ENCODE data around the gene CNTNAP2.
A peak's percentile ranks its signal among the peaks of the same experiment; 100 is the strongest.
"Not testable (repeated sequence)": the region's sequence is repeated elsewhere in the genome, so short reads cannot be mapped to it uniquely, and the experiment has no call there.

CNTNAP2 gene

DNA sequence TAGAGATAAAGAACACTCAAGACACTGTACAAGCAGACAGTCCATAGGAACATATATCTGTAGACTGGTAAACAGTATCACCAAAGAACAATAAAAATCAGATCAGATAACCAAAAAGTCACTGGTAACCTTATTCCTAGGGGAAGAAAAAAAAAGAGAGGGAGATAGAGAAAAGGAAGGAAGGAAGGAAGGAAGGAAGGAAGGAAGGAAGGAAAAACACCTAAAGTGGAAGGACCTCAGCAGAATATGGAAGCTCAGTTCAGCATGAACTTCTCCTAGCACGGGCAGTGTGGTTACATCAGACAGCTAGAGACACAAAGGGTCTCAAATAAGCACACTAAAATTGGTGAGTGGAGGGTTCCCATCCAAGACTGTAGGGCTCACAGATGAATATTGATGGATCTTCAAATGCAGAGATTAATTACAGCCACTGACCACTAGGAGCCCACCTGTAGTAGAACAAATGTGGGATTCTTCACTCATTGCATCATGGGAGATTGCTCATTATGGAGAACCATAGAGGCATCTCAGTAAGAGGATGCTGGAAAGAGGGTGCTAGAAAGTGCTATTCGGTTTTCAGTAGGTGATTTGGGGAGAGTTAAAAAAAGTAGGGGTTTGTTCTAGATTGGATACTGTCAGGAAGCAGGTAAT, 2180.5 kb downstream of the CNTNAP2 start:
- DNase-seq, result no peak

DNA sequence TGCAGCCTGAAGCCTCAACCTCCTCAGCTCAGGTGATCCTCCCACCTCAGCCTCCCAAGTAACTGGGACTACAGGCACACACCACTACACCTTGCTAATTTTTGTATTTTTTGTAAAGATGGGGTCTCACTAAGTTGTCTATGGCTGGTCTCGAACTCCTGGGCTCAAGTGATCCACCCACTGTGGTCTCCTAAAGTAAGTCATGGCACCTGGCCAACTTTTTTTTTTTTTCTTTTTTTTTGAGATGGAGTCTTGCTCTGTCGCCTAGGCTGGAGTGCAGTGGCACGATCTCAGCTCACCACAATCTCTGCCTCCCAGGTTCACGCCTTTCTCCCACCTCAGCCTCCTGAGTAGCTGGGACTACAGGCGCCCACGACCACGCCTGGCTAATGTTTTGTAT, 2182.2 kb downstream of the CNTNAP2 start:
- not testable (repeated sequence) for DNase-seq

DNA sequence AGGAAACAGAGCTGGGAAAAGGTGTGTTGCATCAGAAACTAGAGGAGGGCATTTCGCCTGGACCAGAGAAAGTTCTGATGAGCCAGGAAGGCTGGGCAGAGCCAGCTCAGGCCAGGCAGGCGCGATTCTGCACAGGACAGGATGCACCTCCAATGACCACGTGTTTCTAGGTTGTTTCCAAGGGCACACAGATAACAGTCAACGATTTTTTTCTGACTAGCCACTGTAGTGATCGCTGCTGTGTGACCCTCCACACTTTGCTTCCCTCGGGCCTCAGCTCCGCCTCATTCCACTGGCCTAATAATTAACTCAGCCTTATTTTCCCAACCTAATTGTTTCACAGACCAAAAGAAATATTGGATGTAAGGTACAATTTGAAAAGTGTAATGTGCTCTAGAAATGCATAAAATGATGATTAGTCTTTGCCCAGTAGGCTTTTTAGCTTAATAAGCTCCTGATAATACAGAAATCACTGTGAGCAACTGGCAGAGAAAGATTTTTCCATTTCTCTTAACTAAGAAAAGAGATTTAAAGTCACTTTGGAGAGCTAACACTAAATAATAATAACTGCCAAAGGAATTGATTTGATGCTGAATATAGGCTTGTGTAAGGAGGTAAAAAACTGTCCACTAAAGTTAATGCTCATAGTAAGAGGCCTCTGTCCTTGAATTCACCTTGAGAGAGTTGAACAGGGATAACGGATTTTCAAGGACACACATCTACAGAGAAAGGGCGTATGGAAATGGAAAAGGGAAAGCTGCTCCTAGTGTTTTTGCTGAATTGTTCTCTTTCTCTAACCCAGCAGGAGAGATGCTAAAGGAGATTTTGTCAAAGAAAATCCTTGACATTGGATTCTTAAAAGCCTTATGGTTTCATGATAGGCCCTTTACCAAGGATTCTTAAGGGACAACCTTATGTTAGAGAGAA, 2183.0 kb downstream of the CNTNAP2 start:
- no peak for DNase-seq

DNA sequence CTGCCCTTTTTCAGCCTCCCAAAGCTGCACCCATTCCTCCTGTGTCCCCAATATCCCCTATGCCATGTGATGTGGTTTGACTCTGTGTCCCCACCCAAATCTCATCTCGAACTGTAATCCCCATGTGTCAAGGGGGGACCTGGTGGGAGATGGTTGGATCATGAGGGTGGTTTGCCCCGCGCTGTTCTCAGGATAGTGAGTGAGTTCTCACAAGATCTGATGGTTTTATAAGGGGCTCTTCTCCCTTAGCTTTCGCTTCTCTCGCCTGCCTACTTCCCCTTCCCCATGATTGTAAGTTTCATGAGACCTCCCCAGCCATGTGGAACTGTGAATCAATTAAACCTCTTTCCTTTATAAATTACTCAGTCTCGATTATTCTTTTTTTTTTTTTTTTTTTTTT, 2185.8 kb downstream of the CNTNAP2 start:
- not testable (repeated sequence) for DNase-seq

DNA sequence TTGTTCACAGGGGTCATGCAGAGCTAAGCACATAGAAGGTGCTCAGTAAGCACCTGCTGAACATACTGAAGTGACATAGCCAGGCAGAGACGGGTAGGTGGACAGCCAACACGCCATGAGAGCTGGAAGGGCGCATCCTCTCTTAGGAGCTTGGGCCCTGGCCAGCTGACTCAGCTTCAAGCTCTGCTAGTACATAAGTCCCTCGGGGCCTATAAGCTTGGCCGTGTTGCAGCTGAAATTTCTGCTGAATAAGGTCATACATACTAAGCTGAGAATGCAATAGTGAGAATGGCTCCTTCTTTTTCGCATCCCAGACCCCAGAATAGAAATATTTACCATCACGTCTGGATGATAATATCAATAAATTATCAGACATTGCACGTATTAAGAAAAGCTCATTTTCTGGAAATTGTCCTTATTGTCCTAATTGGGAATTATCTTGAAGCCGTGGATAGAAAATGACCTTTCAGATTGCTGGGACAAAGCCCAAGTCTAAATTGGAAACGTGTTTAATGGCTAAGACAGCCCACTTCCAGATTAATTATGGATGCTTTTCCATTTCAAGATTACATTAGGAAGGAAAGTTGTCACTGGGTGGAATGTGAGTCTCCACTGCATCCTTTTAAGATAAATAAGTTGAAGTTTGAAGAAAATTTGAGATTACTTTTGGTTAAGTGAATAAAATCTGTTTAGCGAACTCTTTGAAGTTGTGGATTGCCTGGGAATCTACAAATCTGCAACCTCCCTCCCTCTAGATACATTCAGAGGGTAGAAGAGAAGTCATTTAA, 2186.9 kb downstream of the CNTNAP2 start:
- peak in 1 of 3 experiments; percentile 21 for DNase-seq

DNA sequence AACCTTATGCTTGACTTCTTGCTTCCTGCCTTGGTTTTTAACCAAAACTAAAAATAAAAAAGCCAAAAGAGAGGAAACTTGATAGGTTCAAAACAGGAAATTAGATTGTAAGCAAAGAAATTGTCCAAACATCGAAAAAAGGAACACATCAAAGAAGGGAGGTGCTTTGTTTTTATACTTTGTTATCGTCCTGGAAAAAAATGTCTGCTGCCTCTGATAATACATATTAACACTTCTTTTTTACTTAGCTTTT, 2187.4 kb downstream of the CNTNAP2 start:
- DNase-seq, result no peak

DNA sequence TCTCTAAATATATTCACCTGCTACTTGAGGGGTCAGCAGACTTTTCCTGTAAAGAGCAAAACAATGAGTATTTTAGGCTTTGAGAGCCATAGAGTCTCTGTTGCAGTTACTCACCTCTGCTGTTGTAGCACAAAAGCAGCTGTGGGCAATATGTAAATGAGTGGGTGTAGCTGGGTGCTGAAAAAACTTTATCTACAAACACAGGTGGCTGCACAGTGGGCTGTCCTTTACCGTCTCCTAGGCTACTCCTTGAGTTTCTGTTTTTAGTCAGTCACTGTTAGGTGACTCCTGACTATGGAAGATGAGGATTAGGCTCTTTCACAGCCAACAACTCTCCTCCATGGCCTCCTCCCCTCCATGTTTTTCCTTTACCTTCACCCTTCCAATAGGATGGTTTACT, 2187.9 kb downstream of the CNTNAP2 start:
- DNase-seq, result peak in 2 of 3 experiments; percentile 15 to 51

DNA sequence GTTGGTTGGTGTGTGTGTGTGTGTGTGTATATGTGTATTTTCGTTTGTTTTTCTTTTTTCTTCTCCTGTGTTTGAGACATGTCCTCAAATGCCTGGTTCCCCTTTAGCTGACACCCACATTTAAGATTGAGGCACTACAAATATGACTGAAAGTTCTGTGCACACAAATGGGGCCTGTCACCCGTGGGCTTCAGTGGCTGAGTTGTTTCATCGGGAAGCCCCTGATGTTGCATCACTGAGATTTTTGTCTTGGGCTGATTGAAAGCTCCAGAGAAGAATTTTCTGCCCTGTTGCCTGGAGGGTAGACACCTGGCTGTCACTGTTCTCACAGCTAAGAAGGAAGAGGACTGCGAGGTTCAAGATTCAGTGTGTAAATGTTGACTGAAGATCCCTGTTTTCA, 2190.2 kb downstream of the CNTNAP2 start:
- DNase-seq, result no peak

DNA sequence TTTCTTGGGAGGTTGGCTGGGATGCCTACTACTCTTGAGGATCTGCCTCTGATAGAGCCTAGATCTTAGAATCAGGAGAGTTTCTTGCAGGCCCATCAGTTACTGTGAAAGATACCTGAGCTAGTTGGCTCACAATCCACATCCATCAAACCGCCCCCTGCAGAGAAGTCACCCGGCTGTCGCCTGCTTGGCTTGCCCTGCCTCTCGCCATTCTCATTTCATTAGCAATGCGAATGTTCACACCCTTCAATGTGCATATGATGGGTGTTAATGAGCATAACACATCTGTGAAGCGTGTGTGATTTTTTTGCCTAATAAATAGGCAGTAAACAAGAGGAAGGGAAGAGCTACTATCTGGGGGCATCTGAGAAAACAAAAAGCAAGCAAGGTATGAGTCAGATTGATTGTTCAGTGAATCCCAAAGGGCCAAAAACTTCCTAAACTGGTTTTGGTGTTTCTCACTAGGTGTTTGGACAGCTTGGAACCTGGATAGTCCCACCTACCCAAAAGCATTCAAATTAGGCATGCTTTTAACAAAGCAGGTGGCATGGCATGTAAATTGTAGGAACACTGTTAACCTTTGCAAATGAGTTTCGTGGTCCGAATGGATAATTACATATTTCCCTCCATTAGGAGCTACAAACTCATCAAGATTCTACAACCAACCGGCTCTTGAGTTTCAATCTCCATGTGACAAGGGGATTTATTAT, 2201.7 kb downstream of the CNTNAP2 start:
- DNase-seq, result no peak

DNA sequence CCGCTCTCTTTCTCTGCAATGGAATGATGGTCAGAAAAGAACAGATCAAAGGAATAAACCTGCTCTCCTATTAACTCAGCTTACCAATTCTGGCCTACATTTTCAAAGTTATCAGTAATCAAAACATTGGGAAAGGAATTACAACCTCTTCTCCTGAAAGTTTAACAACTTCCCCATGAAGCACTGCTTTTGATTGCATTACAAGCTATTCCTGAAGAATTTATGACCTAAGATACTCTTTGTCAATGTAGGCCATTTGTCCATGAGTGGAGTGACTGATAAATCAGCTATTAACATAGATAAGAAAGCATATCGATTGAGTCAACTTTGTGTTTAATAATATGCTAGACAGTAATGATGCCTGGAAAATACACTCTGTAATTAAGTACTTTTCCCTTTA, 2202.2 kb downstream of the CNTNAP2 start:
- DNase-seq, result no peak

DNA sequence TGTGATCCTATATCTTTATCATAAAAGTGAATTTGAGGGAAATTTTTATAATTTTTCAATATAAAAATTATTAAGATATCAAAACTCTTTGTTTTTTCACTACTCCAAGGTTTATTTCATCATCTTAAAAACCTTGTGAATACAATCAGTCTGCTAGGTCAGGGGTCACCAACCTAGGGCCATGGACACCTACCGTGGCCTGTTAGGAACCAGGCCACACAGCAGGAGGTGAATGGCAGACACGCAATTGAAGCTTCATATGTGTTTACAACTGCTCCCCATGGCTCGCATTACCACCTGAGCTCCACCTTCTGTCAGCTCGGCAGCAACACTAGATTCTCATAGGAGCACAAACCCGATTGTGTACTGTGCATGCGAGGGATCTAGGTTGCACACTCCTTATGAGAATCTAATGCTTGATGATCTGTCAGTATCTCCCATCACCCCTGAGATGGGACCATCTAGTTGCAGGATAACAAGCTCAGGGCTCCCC, 2202.8 kb downstream of the CNTNAP2 start:
- DNase-seq, result peak in 1 of 3 experiments; percentile 7

DNA sequence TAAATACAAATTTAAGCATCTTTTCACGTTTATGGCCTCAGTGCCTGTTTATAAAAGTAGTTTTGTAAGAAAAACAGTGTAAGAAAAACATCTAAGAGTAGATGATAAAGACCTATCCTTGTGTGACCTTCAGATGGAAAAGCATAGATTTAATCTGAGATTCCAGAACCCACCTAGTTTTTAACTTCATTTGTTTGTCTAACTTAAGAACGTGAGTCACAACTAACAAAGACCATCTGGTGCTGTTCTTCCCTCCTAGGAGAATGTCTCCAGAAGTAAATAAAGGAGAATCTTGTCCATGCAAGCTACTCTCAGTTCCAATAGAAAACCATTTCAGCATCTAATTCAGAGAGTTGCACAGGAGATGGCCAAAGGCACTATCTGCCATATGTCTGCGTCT, 2208.6 kb downstream of the CNTNAP2 start:
- DNase-seq, result no peak

DNA sequence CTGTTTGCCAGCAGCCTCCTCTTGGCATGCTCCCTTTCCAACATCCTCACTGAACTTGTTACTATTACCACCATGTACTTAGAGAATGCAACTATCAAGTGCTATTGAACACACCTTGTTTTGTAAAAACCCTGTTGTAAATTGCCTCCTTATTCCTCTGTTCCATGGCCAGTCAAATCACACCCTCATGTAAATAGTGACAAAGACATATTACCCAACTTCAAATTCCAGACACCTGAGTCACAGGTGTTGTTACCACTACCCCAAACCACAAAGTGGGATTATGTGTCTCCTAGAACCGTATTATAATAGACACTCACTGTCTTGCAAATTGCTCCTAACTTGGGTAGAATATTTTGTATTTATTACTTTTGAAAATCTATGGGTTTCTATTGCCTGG, 2210.8 kb downstream of the CNTNAP2 start:
- no peak for DNase-seq

DNA sequence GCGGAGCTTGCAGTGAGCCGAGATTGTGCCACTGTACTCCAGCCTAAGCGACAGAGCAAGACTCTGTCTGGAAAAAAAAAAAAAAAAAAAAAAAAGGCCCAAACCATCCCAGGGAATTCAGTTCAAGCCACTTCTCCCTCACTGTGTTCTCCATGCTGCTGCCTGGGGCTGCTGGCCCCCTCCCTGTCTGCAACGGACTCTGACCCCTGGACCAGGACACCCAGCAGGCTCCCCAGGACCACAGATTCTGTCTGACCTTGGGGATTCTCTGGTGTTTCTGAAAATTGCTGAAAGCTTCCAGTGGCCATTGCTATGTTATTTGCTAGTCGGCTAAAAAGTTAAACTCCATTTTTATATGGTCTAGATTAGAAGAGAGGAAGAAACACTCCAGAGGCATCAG, 2212.3 kb downstream of the CNTNAP2 start:
- DNase-seq, result no peak

DNA sequence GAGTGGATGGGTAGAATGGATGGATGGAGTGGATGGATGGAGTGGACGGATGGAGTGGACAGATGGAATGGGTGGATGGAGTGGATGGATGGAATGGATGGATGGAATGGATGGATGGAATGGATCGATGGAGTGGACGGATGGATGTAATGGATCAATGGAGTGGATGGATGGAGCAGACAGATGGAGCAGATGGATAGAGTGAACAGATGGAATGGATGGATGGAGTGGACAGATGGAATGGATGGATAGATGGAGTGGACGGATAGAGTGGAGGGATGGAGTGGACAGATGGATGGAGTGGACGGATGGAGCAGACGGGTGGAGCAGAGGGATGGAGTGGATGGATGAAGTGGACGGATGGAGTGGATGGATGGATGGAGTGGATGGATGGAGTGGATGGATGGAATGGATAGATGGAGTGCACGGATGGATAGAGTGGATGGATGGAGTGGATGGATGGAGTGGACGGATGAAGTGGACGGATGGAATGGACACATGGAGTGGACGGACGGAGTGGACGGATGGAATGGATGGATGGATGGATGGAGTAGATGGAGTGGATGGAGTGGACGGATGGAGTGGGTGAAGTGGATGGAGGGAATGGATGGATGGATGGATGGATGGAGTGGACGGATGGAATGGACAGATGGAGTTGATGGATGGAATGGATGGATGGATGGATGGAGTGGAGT, 2213.7 kb downstream of the CNTNAP2 start:
- no peak for DNase-seq

DNA sequence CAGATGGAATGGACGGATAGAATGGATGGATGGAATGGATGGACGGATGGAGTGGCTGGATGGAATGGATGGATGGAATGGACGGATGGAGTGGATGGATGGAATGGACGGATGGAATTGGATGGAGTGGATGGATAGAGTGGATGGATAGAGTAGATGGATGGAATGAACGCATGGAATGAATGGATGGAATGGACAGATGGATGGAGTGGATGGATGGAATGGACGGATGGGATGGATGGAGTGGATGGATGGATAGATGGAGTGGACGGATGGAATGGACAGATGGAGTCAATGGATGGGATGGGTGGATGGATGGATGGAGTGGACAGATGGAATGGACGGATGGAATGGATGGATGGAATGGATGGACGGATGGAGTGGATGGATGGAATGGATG, 2214.2 kb downstream of the CNTNAP2 start:
- no peak for DNase-seq

DNA sequence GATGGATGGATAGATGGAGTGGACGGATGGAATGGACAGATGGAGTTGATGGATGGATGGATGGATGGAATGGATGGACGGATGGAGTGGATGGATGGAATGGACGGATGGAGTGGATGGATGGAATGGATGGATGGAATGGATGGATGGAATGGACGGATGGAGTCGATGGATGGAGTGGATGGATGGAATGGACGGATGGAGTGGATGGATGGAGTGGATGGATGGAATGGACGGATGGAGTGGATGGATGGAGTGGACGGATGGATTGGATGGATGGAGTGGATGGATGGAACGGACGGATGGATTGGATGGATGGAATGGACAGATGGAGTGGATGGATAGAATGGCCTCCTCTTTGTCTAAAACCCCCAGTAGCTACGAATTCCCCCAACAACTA, 2214.9 kb downstream of the CNTNAP2 start:
- not testable (repeated sequence) for DNase-seq

DNA sequence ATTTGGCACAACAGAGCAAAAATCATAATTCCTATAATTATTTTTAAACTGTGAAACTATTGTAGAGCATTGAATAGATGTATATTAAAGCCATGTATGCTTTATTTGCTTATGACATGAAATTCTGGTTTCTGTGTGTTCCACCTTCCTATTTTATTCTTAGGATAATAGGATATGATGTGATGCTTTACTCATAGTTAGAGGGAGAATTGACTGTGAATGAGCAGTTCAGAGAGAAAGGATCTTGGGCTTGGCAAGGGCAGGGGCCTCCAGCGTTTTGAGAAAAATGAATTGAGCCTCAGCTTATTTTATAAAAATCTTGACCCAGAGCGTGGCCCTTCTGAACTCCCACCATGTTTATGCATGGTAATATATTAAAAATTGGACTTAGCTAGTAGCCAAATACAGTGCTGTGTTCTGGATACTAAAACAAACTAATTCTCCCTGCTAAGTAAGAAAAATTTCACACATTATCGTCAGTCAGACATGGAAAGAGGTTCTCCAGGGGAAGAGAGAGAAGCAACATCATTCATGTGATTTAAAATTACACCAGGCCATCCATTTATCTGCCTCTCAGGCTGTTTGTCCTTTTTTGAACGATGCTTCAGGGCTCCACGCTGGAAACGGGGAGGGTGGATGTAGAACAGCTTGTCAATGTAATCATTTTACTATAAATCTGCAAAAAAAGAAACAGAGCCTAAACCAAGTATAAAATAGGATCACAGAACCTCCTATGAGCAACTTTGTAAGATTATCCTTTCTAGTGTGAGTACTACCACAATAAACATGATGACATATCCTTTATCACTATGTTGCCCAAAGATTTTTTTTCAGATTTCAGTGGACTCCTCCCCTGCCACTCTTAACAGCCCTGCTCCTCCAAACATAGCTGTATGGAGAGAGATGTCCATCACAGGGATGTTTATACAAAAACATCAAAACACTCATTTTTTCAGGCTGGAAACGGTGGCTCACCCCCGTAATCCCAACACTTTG, 2215.9 kb downstream of the CNTNAP2 start:
- DNase-seq, result peak in 1 of 3 experiments; percentile 12

DNA sequence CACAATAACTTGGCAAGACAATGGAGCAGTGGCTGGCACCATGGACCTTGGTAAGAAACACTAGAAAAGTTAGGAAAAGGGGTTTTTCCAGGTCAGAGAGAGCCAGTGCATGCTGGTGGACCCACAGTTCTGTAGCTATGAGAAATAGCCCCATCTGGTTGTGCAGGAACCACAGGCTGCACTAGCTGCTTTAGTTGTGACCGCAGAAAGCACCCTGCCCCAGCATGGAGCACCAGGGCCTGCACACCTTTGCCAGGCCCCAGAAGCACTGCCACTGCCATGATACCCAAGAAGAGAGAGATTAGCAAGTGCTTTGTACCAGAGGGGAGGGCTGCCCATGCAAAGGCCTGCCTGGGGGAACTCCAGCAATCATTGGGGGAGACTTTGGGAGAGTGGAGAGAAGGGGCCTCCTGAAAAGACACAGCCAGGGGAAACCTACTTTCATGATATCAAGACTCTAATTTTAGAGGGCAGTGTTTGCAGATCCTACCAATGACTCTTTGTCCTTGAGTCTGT, 2217.9 kb downstream of the CNTNAP2 start:
- DNase-seq, result no peak

DNA sequence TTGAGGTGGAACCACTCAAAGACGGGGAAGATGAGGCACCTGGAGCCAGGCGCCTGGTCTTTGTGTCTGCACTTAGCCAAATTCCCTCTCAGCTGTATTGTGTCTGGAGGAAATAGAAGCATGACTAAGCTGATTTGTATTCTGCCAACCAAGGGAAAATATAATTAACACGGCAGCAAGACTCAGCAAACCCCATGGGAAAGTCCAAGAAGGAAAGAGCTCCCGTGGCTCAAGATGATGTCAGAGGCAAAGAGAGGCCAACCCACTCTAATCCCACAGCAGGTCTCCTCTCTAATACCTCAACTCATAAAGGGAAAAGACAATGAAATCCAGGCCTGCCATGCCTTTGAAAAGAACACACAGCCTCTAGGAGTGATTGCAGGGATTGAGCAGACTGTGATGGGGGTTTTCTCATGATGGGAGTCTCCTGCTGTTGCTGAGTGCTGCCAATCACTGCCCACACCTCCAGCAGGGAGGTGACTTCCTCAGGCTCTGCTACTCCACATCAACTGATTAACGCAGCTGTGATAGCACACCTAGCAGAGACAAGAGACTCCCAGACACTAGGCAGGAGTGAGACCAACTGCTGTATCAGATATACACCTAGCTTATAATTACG, 2218.5 kb downstream of the CNTNAP2 start:
- peak in 2 of 3 experiments; percentile 49 to 89 for DNase-seq
